ENCODE measurements around the gene P2RY8. TPM values are rescaled to one million over a fixed set of nuclear protein-coding genes. Genes with fewer than 3 reads are reported as not detected.

Gene P2RY8
- total and polyA plus RNA-seq, 7 donors: 0.79 to 4.1 (median 1.5) TPM

- intact Hi-C loops (cut with DNase I): loop anchor here (2.0 to 10.0 kb wide), 4 partner anchors 125 to 1359 kb away; partner anchors contain the start of gene AKAP17A (in 2 of the 2)
- Histone ChIP-seq H3K9me3 (no peaks in the 10 kb centered on the region), H3K4me3 (no peak overlapping the region), H3K27ac (no peak overlapping the region), H3K27me3 (ENCODE audit: insufficient read depth in 3 of 3, low read length in 2 of 3) (peaks cover 0 to 11% (median 0%) of the 10 kb centered on the region in 3 donors), H3K36me3 (ENCODE audit: insufficient read depth in 1 of 2, low read depth in 1 of 2) (no peaks in the 10 kb centered on the region), H3K4me1 (no peaks in the 10 kb centered on the region)
- no peak for TF ChIP-seq CTCF (IDR thresholded peaks at IDR 0.05)
- ATAC-seq: no peak
- no peak for DNase-seq
- WGBS, 3 donors: 58 to 68% (median 66%) methylated on average over 3 of the region's 3 CpGs
Measured at GRCh38 chrX:1455948-1456280, 81.1 kb downstream of the P2RY8 start.

- WGBS, 3 donors: 2 to 6% (median 4%) methylated on average over 21 to 44 of the region's 45 CpGs
- DNase-seq (peak; percentile 86 to 90), ATAC-seq (peak; percentile 28 to 57 (median 39))
- H3K4me3 ChIP-seq: peak overlapping the region; percentile 55
- H3K27ac ChIP-seq: no peak overlapping the region
- H3K4me1 ChIP-seq: no peaks in the 10 kb centered on the region
- H3K36me3 ChIP-seq (ENCODE audit: insufficient read depth in 1 of 2, low read depth in 1 of 2): no peaks in the 10 kb centered on the region
- peak; percentile 91 for TF ChIP-seq CTCF (IDR thresholded peaks at IDR 0.05)
- intact Hi-C loops (cut with DNase I): loop anchor here (2.0 to 10.0 kb wide), 4 partner anchors 62 to 1361 kb away; partner anchors contain the start of genes AKAP17A (in 1 of the 2) and SLC25A6 (in 1 of the 2)
- no peaks in the 10 kb centered on the region for H3K27me3 ChIP-seq (ENCODE audit: insufficient read depth in 3 of 3, low read length in 2 of 3)
- H3K9me3 ChIP-seq: no peaks in the 10 kb centered on the region
Measured at GRCh38 chrX:1453951-1454785, 82.8 kb downstream of the P2RY8 start.

- H3K4me3 ChIP-seq: peak overlapping the region; percentile 56
- ATAC-seq (peak in 2 of 4 donors; percentile 1 to 6), DNase-seq (peak in 1 of 2 donors; percentile 88)
- intact Hi-C loops (cut with DNase I): loop anchor here (5.0 to 10.0 kb wide), 3 partner anchors 61 to 1361 kb away; partner anchors contain the start of genes AKAP17A (in 1 of the 2) and SLC25A6 (in 1 of the 2)
- H3K27me3 ChIP-seq (ENCODE audit: insufficient read depth in 3 of 3, low read length in 2 of 3): no peaks in the 10 kb centered on the region
- no peaks in the 10 kb centered on the region for H3K4me1 ChIP-seq
- H3K9me3 ChIP-seq: no peaks in the 10 kb centered on the region
- TF ChIP-seq CTCF (IDR thresholded peaks at IDR 0.05): no peak
- H3K27ac ChIP-seq: peak overlapping the region; percentile 43
- no peaks in the 10 kb centered on the region for H3K36me3 ChIP-seq (ENCODE audit: insufficient read depth in 1 of 2, low read depth in 1 of 2)
- 0 to 1% (median 1%) methylated on average over 20 to 34 of the region's 34 CpGs for WGBS, 3 donors
Measured at GRCh38 chrX:1453395-1453783, 83.6 kb downstream of the P2RY8 start.

GRCh38 chrX:1452516-1453394, 84.2 kb downstream of the P2RY8 start, which contains the start of gene ASMTL:
Gene ASMTL, minus strand, starts transcription at chrX:1452909. Its CDS starts 69 bp downstream, at chrX:1452840.
- ATAC-seq (peak; percentile 93 to 95 (median 94)), DNase-seq (peak; percentile 99)
- H3K27ac ChIP-seq: peak within 1 kb of the TSS; percentile 65
- H3K4me1 ChIP-seq: no peaks in the 10 kb centered on the region
- no peak for TF ChIP-seq CTCF (IDR thresholded peaks at IDR 0.05)
- 0 to 1% (median 1%) methylated on average over 53 to 76 of the region's 76 CpGs for WGBS, 3 donors
- no peaks in the 10 kb centered on the region for H3K36me3 ChIP-seq (ENCODE audit: insufficient read depth in 1 of 2, low read depth in 1 of 2)
- intact Hi-C loops (cut with DNase I): loop anchor here (5.0 to 10.0 kb wide), 3 partner anchors 60 to 1362 kb away; partner anchors contain the start of genes AKAP17A (in 1 of the 2) and SLC25A6 (in 1 of the 2)
- H3K4me3 ChIP-seq: peak within 1 kb of the TSS; percentile 72
- no peaks in the 10 kb centered on the region for H3K9me3 ChIP-seq
- no peaks in the 10 kb centered on the region for H3K27me3 ChIP-seq (ENCODE audit: insufficient read depth in 3 of 3, low read length in 2 of 3)
